ENCODE measurements around the gene LYZL6. TPM values are rescaled to one million over a fixed set of nuclear protein-coding genes. Genes with fewer than 3 reads are reported as not detected.

LYZL6 gene
- total RNA-seq, 1 experiment from 2014 or later, result not detected

DNA sequence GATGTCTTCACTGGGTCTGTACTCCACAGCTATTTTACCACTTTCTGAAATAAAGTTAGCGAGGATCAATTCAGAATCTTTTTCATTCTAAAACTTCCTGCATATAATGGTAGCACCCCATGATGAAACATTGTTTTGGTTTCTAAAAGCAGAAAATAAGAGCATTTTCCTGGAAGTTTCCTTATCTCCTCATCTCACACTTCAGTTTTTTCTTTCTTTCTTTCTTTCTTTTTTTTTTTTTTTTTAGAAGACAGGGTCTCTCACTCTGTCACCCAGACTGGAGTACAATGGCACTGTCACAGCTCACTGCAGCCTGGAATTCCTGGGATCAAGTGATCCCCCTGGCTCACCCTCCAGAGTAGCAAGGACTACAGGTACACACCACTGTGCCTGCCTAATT lies 23.3 kb downstream of the LYZL6 start:
- Mint-ChIP-seq H3K9me3 (peaks cover 22% of the 10 kb centered on the region), H3K4me3 (no peak overlapping the region), H3K27me3 (ENCODE audit: low read depth) (peaks cover under 1% of the 10 kb centered on the region; the same call in 1 of the 2 replicates), H3K4me1 (0 out of 2 replicates have a peak, but pooled peaks cover 3% of the 10 kb centered on the region), H3K27ac (no peak overlapping the region), H3K36me3 (peaks cover 13% of the 10 kb centered on the region)
- TF ChIP-seq GRHL2 (CRISPR knock-in tag; IDR thresholded peaks at IDR 0.05; ENCODE audit: insufficient replicate concordance, severe bottlenecking) (no peak), CBFB (CRISPR knock-in tag; IDR thresholded peaks at IDR 0.05; ENCODE audit: low read depth) (no peak), ETV6 (CRISPR knock-in tag; IDR thresholded peaks at IDR 0.05) (no peak), JAZF1 (CRISPR knock-in tag; IDR thresholded peaks at IDR 0.05) (no peak), NFATC4 (CRISPR knock-in tag; IDR thresholded peaks at IDR 0.05) (no peak), MXD4 (CRISPR knock-in tag; IDR thresholded peaks at IDR 0.05; ENCODE audit: borderline replicate concordance) (no peak), ZNF121 (CRISPR knock-in tag; IDR thresholded peaks at IDR 0.05) (no peak), ZSCAN18 (CRISPR knock-in tag; IDR thresholded peaks at IDR 0.05) (no peak), SMAD3 (CRISPR knock-in tag; IDR thresholded peaks at IDR 0.05; ENCODE audit: borderline replicate concordance) (no peak), E2F4 (CRISPR knock-in tag; IDR thresholded peaks at IDR 0.05; ENCODE audit: borderline replicate concordance, low read depth) (no peak), E2F1 (CRISPR knock-in tag; IDR thresholded peaks at IDR 0.05) (no peak), TEAD1 (CRISPR knock-in tag; IDR thresholded peaks at IDR 0.05) (no peak), FOXJ3 (CRISPR knock-in tag; IDR thresholded peaks at IDR 0.05; ENCODE audit: borderline replicate concordance) (no peak)
- TF ChIP-seq, protein P1, sequence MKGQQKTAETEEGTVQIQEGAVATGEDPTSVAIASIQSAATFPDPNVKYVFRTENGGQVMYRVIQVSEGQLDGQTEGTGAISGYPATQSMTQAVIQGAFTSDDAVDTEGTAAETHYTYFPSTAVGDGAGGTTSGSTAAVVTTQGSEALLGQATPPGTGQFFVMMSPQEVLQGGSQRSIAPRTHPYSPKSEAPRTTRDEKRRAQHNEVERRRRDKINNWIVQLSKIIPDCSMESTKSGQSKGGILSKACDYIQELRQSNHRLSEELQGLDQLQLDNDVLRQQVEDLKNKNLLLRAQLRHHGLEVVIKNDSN (CRISPR knock-in tag; IDR thresholded peaks at IDR 0.05), result no peak
- TF ChIP-seq, protein P2, sequence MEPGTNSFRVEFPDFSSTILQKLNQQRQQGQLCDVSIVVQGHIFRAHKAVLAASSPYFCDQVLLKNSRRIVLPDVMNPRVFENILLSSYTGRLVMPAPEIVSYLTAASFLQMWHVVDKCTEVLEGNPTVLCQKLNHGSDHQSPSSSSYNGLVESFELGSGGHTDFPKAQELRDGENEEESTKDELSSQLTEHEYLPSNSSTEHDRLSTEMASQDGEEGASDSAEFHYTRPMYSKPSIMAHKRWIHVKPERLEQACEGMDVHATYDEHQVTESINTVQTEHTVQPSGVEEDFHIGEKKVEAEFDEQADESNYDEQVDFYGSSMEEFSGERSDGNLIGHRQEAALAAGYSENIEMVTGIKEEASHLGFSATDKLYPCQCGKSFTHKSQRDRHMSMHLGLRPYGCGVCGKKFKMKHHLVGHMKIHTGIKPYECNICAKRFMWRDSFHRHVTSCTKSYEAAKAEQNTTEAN (CRISPR knock-in tag; IDR thresholded peaks at IDR 0.05), result no peak
- TF ChIP-seq, protein P3, sequence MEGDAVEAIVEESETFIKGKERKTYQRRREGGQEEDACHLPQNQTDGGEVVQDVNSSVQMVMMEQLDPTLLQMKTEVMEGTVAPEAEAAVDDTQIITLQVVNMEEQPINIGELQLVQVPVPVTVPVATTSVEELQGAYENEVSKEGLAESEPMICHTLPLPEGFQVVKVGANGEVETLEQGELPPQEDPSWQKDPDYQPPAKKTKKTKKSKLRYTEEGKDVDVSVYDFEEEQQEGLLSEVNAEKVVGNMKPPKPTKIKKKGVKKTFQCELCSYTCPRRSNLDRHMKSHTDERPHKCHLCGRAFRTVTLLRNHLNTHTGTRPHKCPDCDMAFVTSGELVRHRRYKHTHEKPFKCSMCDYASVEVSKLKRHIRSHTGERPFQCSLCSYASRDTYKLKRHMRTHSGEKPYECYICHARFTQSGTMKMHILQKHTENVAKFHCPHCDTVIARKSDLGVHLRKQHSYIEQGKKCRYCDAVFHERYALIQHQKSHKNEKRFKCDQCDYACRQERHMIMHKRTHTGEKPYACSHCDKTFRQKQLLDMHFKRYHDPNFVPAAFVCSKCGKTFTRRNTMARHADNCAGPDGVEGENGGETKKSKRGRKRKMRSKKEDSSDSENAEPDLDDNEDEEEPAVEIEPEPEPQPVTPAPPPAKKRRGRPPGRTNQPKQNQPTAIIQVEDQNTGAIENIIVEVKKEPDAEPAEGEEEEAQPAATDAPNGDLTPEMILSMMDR (IDR thresholded peaks at IDR 0.05), result no peak
- ChIA-PET POLR2A (no interaction called here), CTCF (interaction anchor here (0.7 kb wide), 1 partner anchor 908 kb away, joined by 3 read pairs; no protein-coding TSS in a partner anchor)
- no peak for DNase-seq (ENCODE audit: low spot score)
- no peak for ATAC-seq

DNA sequence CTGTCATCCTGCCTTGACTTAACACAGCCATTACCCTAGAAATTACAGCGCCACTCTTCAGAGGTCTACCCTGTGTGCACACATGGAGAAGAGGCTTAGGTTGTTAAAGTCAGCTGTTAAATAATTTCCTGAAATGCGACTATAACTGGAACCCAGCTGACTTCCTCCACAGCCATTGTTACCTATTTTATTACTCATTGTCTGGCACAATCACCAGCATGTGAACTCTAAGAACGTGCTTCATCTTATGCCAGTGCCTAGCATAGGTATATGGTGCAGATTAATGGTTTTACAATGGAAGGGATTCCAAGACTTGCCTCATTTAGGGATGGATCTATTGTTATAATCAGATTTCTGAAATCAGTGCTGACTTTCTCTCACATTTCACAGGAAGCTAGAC lies 24.8 kb downstream of the LYZL6 start:
- DNase-seq (ENCODE audit: low spot score) (no peak), ATAC-seq (no peak)
- CTCF ChIA-PET, result no interaction called here
- POLR2A ChIA-PET, result no interaction called here
- 0 out of 2 replicates have a peak, but pooled peaks cover 3% of the 10 kb centered on the region for H3K4me1 Mint-ChIP-seq
- H3K4me3 Mint-ChIP-seq, result no peak overlapping the region
- H3K27ac Mint-ChIP-seq, result no peak overlapping the region
- H3K9me3 Mint-ChIP-seq, result peaks cover 38% of the 10 kb centered on the region
- H3K27me3 Mint-ChIP-seq (ENCODE audit: low read depth), result peaks cover 4% of the 10 kb centered on the region; the same call in 1 of the 2 replicates
- peaks cover 17% of the 10 kb centered on the region for H3K36me3 Mint-ChIP-seq
- no peak for TF ChIP-seq ELF4 (CRISPR knock-in tag; IDR thresholded peaks at IDR 0.05; ENCODE audit: low read depth)
- TF ChIP-seq, protein P4, sequence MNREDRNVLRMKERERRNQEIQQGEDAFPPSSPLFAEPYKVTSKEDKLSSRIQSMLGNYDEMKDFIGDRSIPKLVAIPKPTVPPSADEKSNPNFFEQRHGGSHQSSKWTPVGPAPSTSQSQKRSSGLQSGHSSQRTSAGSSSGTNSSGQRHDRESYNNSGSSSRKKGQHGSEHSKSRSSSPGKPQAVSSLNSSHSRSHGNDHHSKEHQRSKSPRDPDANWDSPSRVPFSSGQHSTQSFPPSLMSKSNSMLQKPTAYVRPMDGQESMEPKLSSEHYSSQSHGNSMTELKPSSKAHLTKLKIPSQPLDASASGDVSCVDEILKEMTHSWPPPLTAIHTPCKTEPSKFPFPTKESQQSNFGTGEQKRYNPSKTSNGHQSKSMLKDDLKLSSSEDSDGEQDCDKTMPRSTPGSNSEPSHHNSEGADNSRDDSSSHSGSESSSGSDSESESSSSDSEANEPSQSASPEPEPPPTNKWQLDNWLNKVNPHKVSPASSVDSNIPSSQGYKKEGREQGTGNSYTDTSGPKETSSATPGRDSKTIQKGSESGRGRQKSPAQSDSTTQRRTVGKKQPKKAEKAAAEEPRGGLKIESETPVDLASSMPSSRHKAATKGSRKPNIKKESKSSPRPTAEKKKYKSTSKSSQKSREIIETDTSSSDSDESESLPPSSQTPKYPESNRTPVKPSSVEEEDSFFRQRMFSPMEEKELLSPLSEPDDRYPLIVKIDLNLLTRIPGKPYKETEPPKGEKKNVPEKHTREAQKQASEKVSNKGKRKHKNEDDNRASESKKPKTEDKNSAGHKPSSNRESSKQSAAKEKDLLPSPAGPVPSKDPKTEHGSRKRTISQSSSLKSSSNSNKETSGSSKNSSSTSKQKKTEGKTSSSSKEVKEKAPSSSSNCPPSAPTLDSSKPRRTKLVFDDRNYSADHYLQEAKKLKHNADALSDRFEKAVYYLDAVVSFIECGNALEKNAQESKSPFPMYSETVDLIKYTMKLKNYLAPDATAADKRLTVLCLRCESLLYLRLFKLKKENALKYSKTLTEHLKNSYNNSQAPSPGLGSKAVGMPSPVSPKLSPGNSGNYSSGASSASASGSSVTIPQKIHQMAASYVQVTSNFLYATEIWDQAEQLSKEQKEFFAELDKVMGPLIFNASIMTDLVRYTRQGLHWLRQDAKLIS (CRISPR knock-in tag; IDR thresholded peaks at IDR 0.05; ENCODE audit: borderline replicate concordance), result no peak
- no peak for TF ChIP-seq EMX1 (CRISPR knock-in tag; IDR thresholded peaks at IDR 0.05)
- TF ChIP-seq, protein P3 (IDR thresholded peaks at IDR 0.05), result no peak
- TF ChIP-seq JUN (CRISPR knock-in tag; IDR thresholded peaks at IDR 0.05), result no peak
- no peak for TF ChIP-seq NFE2L1 (CRISPR knock-in tag; IDR thresholded peaks at IDR 0.05)
- TF ChIP-seq CREM (CRISPR knock-in tag; IDR thresholded peaks at IDR 0.05), result no peak
- TF ChIP-seq ZNF138 (CRISPR knock-in tag; conservative IDR thresholded peaks at IDR 0.05), result no peak
